ENCODE data around the gene GDF7.

Gene GDF7

DNA sequence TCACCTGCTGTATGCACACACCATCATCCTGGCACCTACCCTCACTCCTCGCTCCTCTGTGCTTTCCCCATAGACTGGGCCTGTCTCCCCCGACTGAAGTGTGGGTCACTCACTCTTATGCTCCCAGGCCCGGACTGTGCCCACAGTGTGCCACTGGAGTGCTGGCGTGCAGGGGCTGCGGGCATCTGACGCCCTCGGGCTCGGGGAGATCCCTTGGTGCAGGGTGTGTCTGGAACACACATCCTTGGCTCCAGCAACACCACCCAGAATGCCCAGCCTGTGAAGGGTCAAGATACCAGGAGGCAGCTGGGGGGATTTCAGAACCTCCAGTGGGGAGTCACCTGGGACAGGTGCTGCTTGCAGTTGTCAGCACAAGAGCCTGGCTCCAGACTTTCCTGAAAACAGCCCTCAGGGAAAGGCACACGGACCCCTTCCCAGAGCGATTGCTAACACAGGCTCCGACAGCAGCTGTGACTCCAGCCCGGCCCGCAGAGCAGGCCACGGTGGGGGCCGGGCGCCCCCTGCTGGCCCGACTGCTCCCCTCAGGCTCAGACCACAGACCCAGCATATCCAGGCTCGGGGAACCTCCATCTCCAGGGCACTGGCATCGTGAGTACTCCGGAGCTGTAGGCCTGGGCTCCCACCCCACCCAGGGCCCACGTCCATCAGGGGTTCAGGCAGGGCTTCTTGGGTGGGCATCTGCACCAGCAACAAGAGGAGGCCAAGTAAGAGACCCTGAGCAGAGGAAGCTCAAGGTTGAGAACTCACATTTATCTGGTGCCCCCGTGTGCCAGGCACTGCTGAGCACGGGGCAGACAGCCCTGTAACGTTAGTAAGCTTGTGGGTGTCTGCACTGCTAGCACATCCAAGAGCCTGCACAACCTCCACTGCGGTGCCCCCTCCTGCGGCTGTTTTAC is 24.6 kb upstream of the GDF7 start:
- in situ Hi-C loops (cut with MboI; ENCODE audit: low sequenced_read_pairs): loop anchor here (10.0 to 25.0 kb wide), 3 partner anchors 198 to 530 kb away; partner anchors contain the start of gene RHOB

DNA sequence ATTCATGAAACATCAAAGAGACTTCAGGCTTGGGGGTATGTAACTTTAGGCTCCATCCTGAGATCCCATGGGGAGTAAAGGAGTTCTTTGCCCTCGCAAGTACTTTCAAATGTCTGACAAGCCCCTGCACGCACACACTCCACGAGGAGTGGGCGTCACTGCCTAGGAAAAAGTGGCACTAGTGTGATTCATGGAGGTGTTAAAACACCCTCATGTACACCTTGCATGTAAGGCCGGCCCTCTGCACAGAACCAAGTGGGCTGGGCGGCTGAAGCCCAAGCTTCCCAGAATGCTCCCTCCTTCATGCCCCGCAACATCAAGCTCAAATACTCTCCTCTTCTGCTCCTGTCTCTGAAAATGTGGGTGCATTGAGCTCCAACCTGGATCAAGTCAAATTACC is 23.9 kb upstream of the GDF7 start:
- in situ Hi-C loops (cut with MboI; ENCODE audit: low sequenced_read_pairs): loop anchor here (10.0 to 25.0 kb wide), 3 partner anchors 198 to 531 kb away; partner anchors contain the start of gene RHOB

- in situ Hi-C loops (cut with MboI; ENCODE audit: low sequenced_read_pairs): loop anchor here (10.0 to 25.0 kb wide), 3 partner anchors 199 to 532 kb away; partner anchors contain the start of gene RHOB
These were observed 23.1 kb upstream of the GDF7 start for GRCh38 chr2:20643826-20644225.

- in situ Hi-C loops (cut with MboI; ENCODE audit: low sequenced_read_pairs): loop anchor here (10.0 to 25.0 kb wide), 3 partner anchors 200 to 533 kb away; partner anchors contain the start of gene RHOB
These were observed 21.6 kb upstream of the GDF7 start for GRCh38 chr2:20645301-20645701.

GRCh38 chr2:20645761-20646160 is 21.2 kb upstream of the GDF7 start:
- in situ Hi-C loops (cut with MboI; ENCODE audit: low sequenced_read_pairs): loop anchor here (10.0 to 25.0 kb wide), 3 partner anchors 201 to 533 kb away; partner anchors contain the start of gene RHOB

DNA sequence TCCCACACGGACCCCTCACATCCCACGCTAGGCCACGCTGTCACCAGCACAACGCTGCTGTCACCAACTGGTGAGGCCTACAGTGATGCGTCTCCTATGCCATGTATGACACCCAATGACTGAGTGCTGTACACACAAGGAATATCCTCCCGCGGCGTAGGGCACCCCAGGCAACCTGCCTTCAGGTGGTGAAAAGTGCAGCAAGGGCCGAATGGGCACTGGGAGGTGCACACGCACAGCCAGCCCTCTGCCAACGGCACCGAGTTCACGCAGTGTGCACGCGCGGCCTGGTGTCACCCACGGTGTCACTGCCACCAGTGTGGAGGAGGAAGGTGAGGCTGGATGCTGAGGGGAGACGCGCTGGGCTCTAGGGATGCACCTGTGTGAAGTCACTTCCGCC is 20.5 kb upstream of the GDF7 start:
- in situ Hi-C loops (cut with MboI; ENCODE audit: low sequenced_read_pairs): loop anchor here (10.0 to 25.0 kb wide), 3 partner anchors 202 to 534 kb away; partner anchors contain the start of gene RHOB

- in situ Hi-C loops (cut with MboI; ENCODE audit: low sequenced_read_pairs): loop anchor here (10.0 to 25.0 kb wide), 3 partner anchors 202 to 535 kb away; partner anchors contain the start of gene RHOB
These were observed 19.7 kb upstream of the GDF7 start for GRCh38 chr2:20647211-20647610.

- in situ Hi-C loops (cut with MboI; ENCODE audit: low sequenced_read_pairs): loop anchor here (10.0 to 25.0 kb wide), 3 partner anchors 203 to 535 kb away; partner anchors contain the start of gene RHOB
These were observed 19.2 kb upstream of the GDF7 start for GRCh38 chr2:20647738-20648137.

DNA sequence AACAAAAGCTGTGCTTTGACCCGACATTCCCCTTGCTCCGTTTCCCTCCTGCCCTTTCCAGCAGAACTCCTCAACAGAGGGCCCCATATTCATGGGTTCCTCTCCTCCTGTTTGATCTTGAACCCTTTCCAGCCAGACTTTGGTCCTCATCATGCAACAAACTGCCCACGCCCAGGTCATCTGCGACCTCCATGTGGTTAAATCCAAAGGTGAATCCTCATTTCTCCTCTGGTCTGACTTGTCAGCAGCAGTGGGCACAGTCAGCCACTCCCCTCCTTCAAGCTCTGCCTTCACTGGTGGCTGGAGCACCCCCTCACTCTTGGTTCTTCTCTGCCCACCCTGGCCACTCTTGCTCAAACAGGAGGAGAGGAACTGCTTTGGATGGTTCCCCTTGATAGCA is 18.7 kb upstream of the GDF7 start:
- in situ Hi-C loops (cut with MboI; ENCODE audit: low sequenced_read_pairs): loop anchor here (10.0 to 25.0 kb wide), 3 partner anchors 203 to 536 kb away; partner anchors contain the start of gene RHOB

DNA sequence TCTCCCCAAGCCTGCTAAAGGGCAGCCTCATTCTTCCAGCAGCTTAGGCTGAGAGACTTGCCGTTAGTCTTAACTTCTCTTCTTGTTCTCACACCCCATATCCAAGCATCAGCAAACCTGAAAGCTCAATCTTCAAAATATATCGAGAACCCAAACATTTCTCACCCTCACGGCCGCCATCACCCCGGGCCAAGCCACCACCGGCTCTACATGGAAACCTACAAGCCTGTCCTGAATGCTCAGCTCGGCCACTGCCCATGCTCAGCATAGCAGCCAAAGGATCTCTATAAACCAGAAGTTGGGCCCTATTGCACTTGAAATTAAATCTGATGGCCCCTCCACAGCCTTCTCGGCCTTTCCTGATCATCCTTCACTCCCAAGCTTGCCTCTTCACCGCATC is 18.1 kb upstream of the GDF7 start:
- in situ Hi-C loops (cut with MboI; ENCODE audit: low sequenced_read_pairs): loop anchor here (10.0 to 25.0 kb wide), 3 partner anchors 204 to 537 kb away; partner anchors contain the start of gene RHOB

DNA sequence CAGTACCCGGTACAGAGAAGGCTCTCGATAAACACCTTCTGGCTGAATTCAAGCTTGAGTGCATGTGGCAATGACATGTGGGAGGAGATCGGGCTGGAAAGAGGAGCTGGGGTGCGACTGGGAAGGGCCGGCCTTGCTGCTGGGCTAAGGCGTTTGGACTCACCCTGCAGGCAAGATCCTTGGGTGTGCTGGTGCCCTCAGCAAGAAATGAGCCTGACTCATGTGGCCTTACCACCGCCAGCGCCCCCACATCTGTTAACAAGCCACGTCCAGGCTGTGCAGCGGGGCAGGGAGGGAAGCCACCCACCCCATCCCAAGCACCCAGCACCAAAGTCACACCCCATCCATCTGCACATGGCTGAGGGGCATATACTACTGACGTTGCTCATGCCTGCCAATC is 17.4 kb upstream of the GDF7 start:
- in situ Hi-C loops (cut with MboI; ENCODE audit: low sequenced_read_pairs): loop anchor here (10.0 to 25.0 kb wide), 3 partner anchors 205 to 537 kb away; partner anchors contain the start of gene RHOB

DNA sequence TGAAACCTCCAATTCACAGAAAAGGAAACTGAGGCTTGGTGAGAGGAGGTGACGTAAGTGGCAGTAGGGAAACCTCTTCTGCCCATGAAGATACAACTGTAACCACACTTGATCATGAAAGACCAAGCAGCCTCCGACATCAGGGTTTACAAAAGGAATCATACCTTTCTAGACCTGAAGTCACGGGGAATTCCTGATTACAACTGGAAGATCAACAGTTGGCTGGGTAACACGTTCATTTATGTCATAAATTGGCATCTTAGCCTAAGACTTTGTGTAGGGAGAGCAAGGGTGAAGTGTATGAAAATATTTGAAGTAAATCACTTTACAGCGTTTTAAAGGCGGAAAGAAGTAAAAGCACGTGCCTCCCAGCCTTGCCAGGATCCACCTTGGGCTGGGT is 17.0 kb upstream of the GDF7 start:
- in situ Hi-C loops (cut with MboI; ENCODE audit: low sequenced_read_pairs): loop anchor here (10.0 to 25.0 kb wide), 6 partner anchors 205 to 662 kb away; partner anchors contain the start of gene RHOB

DNA sequence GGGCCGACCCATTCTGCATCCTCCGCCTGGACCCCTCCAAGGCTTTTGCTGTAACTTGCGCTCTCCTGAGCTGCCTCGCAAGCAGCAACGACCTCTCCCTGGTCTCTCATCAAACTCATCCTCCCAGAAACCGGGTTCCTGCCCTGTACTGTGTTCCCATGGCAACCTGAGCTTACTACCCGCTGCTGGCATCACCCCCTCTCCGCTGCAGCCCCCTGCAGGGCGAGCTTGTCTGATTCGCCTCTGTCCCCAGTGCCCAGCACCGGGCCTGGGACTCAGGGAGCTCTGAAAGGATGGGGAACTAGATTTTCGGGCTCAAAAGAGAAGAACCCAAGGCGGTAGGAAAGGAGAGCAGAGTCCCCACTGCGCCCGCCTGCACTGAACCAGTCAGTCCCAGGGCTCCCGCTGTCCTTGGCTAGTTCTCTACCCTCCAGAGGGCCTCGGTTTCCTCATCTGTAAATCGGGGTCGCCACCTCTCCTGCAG is 16.5 kb upstream of the GDF7 start:
- in situ Hi-C loops (cut with MboI; ENCODE audit: low sequenced_read_pairs): loop anchor here (25.0 kb wide), 3 partner anchors 312 to 662 kb away; no protein-coding TSS in a partner anchor

GRCh38 chr2:20650877-20651730 is 15.8 kb upstream of the GDF7 start, which contains the start of gene HS1BP3:
HS1BP3 (minus strand) TSS chr2:20651098; CDS start chr2:20651063, 35 bp downstream.
- in situ Hi-C loops (cut with MboI; ENCODE audit: low sequenced_read_pairs): loop anchor here (25.0 kb wide), 3 partner anchors 311 to 661 kb away; no protein-coding TSS in a partner anchor

DNA sequence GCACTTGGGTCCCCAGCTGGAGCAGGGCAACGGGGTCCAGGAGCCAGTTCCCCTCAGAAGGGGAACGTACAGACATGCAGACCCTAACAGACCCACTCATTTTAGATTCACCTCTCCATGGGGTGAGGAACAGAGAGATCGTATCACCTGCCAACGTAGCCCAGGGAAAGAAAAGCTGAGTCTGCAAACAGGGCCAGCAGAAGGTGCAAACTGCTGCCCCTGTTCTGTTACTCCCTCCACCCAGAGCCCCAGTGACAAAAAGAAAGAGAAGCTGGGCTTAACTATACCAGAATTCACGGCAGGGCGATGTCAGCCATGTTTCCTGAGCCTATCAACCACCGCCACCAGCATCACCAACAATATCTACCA is 15.2 kb upstream of the GDF7 start:
- in situ Hi-C loops (cut with MboI; ENCODE audit: low sequenced_read_pairs): loop anchor here (25.0 kb wide), 3 partner anchors 311 to 661 kb away; no protein-coding TSS in a partner anchor

DNA sequence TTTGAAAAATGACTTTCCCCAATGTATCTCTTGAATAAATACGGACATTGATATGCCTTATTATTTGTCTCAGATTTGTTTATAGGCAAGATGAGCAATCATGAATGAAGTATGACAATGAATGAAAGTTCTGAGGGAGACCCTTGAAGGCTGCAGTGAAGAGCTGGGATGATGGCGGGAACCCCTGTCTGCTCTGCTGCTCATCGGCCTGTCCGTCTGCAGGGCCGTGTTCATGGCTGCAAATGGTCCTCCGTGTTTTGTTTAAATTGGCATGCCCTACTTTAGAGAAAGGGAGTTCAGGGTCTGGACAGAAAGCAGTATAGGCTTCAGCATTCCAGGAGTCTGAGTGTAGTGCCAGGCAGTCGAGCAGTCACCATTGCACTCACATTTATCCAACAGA is 14.8 kb upstream of the GDF7 start:
- in situ Hi-C loops (cut with MboI; ENCODE audit: low sequenced_read_pairs): loop anchor here (25.0 kb wide), 3 partner anchors 310 to 660 kb away; no protein-coding TSS in a partner anchor

- in situ Hi-C loops (cut with MboI; ENCODE audit: low sequenced_read_pairs): loop anchor here (25.0 kb wide), 3 partner anchors 309 to 659 kb away; no protein-coding TSS in a partner anchor
These were observed 14.0 kb upstream of the GDF7 start for GRCh38 chr2:20652673-20653575.

- in situ Hi-C loops (cut with MboI; ENCODE audit: low sequenced_read_pairs): loop anchor here (25.0 kb wide), 3 partner anchors 308 to 658 kb away; no protein-coding TSS in a partner anchor
These were observed 13.0 kb upstream of the GDF7 start for GRCh38 chr2:20653695-20654534.
